SK-N-MC (cell line): ENCODE data around the gene CLDN20.
"Not testable (repeated sequence)": the region's sequence is repeated elsewhere in the genome, so short reads cannot be mapped to it uniquely, and the experiment has no call there.

Source experiments
- DNase-seq: peaks from one replicate; pipeline ENCODE4 v3.0.0-alpha.2; 2011; ENCODE audit warnings: low read depth, low spot score
- H3K27ac ChIP-seq: fragments of 200-600 bp; sonication (generic); 2 replicates; pipeline ENCODE4 v1.5.1; 2016; ENCODE audit warnings: mixed run types
- H3K36me3 ChIP-seq: fragments of 200-600 bp; sonication (generic); 2 replicates; pipeline ENCODE4 v1.6.1; 2017; ENCODE audit warnings: antibody characterized with exemption, low read length, mixed read lengths; ENCODE audit not compliant: insufficient read depth
- H3K4me3 ChIP-seq: fragments of 200-600 bp; sonication (generic); 2 replicates; pipeline ENCODE4 v1.5.1; 2016
- H3K9ac ChIP-seq: fragments of 200-600 bp; sonication (generic); 2 replicates; pipeline ENCODE4 v1.8.0; 2017; ENCODE audit warnings: mixed run types, mixed read lengths; ENCODE audit not compliant: insufficient read length
- H3K9me3 ChIP-seq: fragments of 200-600 bp; sonication (generic); 2 replicates; pipeline ENCODE4 v1.6.1; 2017; ENCODE audit warnings: low read depth, mild to moderate bottlenecking, antibody characterized with exemption, low read length, moderate library complexity, mixed read lengths
- EZH2 ChIP-seq: fragments of 200-600 bp; sonication (generic); IDR thresholded peaks from one replicate; pipeline ENCODE4 v1.6.1; 2017; ENCODE audit warnings: antibody characterized with exemption
- FOXP2 ChIP-seq: optimal IDR thresholded peaks from 2 replicates; pipeline ENCODE3; 2011; ENCODE audit warnings: mild to moderate bottlenecking, moderate library complexity; ENCODE audit not compliant: insufficient read depth; ENCODE audit errors: extremely low read length, control extremely low read depth
- POLR2AphosphoS5 ChIP-seq: IDR thresholded peaks from 2 replicates; pipeline ENCODE4 v1.6.1; 2012; ENCODE audit warnings: mild to moderate bottlenecking, low read depth, low read length, borderline replicate concordance

CLDN20 gene

GRCh38 chr6:155306958-155307357 lies 43.1 kb downstream of the CLDN20 start:
- DNase-seq, result no peak
- no peak overlapping the region for H3K4me3 ChIP-seq
- TF ChIP-seq POLR2AphosphoS5 (no peak), EZH2 (no peak)
- H3K27ac ChIP-seq, result no peak overlapping the region
- peaks cover 75% of the 10 kb centered on the region for H3K36me3 ChIP-seq
- H3K9ac ChIP-seq, result no peak overlapping the region
- H3K9me3 ChIP-seq, result no peaks in the 10 kb centered on the region

DNA sequence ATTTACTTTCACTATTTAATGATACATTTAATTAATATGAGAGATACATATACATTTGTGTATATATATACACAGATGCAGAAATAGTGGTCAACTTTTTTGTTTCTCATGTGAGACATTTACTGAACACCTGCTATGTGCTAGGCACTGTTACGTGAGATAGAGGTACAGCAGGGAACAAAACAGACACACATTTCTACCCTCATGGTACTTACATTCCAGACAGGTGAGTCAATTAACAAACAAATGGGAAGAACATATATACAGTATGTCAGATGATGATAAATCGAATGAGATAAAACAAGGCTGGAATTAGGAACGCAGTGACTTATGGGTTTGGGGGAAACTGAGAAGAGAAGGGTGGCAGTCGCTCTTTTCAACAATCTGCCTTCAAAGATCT lies 45.3 kb downstream of the CLDN20 start:
- no peak overlapping the region for H3K4me3 ChIP-seq
- no peak for DNase-seq
- H3K36me3 ChIP-seq, result peaks cover 67% of the 10 kb centered on the region
- H3K9me3 ChIP-seq, result no peaks in the 10 kb centered on the region
- no peak overlapping the region for H3K9ac ChIP-seq
- no peak overlapping the region for H3K27ac ChIP-seq
- TF ChIP-seq POLR2AphosphoS5 (no peak), FOXP2 (no peak), EZH2 (no peak)

GRCh38 chr6:155310596-155310995 lies 46.8 kb downstream of the CLDN20 start:
- Histone ChIP-seq H3K9ac (no peak overlapping the region), H3K36me3 (peaks cover 60% of the 10 kb centered on the region), H3K9me3 (no peaks in the 10 kb centered on the region), H3K27ac (no peak overlapping the region), H3K4me3 (no peak overlapping the region)
- no peak for TF ChIP-seq EZH2
- no peak for TF ChIP-seq FOXP2
- TF ChIP-seq POLR2AphosphoS5, result no peak
- DNase-seq, result no peak

GRCh38 chr6:155311086-155311485 lies 47.3 kb downstream of the CLDN20 start:
- peaks cover 55% of the 10 kb centered on the region for H3K36me3 ChIP-seq
- no peak for DNase-seq
- no peak overlapping the region for H3K27ac ChIP-seq
- no peak overlapping the region for H3K9ac ChIP-seq
- no peak for TF ChIP-seq POLR2AphosphoS5
- no peak for TF ChIP-seq EZH2
- TF ChIP-seq FOXP2, result no peak
- H3K9me3 ChIP-seq, result no peaks in the 10 kb centered on the region
- H3K4me3 ChIP-seq, result no peak overlapping the region

GRCh38 chr6:155311583-155311982 lies 47.8 kb downstream of the CLDN20 start:
- H3K9me3 ChIP-seq, result no peaks in the 10 kb centered on the region
- H3K36me3 ChIP-seq, result peaks cover 50% of the 10 kb centered on the region
- DNase-seq, result no peak
- no peak overlapping the region for H3K9ac ChIP-seq
- H3K27ac ChIP-seq, result no peak overlapping the region
- TF ChIP-seq EZH2, result no peak
- no peak for TF ChIP-seq FOXP2
- TF ChIP-seq POLR2AphosphoS5, result no peak
- H3K4me3 ChIP-seq, result no peak overlapping the region

- peak overlapping the region; percentile 86 for H3K4me3 ChIP-seq
- H3K27ac ChIP-seq, H3K9ac ChIP-seq, H3K9me3 ChIP-seq, DNase-seq: not testable (repeated sequence)
- H3K36me3 ChIP-seq, result peaks cover 39% of the 10 kb centered on the region
These were observed 49.1 kb downstream of the CLDN20 start for GRCh38 chr6:155312950-155313349.

- Histone ChIP-seq H3K27ac (no peak overlapping the region), H3K4me3 (peak overlapping the region; percentile 86), H3K9me3 (no peaks in the 10 kb centered on the region; the same call in 1 of the 2 replicates), H3K36me3 (peaks cover 32% of the 10 kb centered on the region), H3K9ac (peak overlapping the region; percentile 82)
- DNase-seq, result no peak
- TF ChIP-seq POLR2AphosphoS5 (no peak), FOXP2 (no peak), EZH2 (no peak)
These were observed 49.8 kb downstream of the CLDN20 start for GRCh38 chr6:155313602-155314091.

DNA sequence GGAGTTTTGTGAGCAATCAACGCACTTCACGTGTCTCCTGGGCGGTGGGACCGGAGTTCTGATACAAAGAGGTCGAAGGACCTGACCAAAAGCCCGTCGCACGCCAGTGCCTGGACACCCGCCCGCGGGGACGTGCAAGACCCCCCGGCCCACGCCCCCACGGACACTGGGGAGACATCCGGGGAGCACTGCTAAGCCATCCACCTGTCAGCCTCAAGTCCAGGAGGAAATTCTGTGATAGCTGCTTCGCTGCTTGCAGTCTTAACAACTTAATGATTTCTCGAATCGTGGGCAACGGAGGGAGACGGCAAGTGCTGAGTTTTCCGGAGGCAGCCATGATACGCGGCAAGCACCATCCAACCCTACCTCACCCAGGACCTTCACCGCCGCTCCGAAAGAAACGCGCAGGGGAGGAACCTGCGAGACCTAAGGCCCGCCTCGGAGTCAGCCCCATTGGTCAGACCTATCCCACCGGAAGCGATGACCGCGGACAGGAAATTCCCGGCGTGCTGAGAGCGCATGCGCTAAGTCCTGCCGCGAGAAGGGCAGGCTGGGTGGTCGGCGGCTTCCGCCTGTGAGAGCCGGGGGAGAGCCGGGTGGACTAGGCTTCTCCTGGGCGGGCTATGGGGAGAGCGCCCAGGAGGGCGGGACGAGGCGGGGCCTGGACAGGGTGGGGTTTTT lies 50.4 kb downstream of the CLDN20 start, which contains the start of gene TFB1M:
Gene TFB1M (minus strand): TSS at position 393 of the 681 bp plus-strand sequence. CDS start 56 bp downstream, at position 337.
- H3K4me3 ChIP-seq, result peak within 1 kb of the TSS; percentile 86
- peaks cover 27% of the 10 kb centered on the region for H3K36me3 ChIP-seq
- peaks cover 3% of the 10 kb centered on the region; the same call in 1 of the 2 replicates for H3K9me3 ChIP-seq
- peak within 1 kb of the TSS; percentile 82 for H3K9ac ChIP-seq
- no peak for TF ChIP-seq EZH2
- peak; percentile 37 for TF ChIP-seq FOXP2
- peak; percentile 91 for TF ChIP-seq POLR2AphosphoS5
- DNase-seq, result peak; percentile 92
- H3K27ac ChIP-seq, result peak within 1 kb of the TSS; percentile 88

DNA sequence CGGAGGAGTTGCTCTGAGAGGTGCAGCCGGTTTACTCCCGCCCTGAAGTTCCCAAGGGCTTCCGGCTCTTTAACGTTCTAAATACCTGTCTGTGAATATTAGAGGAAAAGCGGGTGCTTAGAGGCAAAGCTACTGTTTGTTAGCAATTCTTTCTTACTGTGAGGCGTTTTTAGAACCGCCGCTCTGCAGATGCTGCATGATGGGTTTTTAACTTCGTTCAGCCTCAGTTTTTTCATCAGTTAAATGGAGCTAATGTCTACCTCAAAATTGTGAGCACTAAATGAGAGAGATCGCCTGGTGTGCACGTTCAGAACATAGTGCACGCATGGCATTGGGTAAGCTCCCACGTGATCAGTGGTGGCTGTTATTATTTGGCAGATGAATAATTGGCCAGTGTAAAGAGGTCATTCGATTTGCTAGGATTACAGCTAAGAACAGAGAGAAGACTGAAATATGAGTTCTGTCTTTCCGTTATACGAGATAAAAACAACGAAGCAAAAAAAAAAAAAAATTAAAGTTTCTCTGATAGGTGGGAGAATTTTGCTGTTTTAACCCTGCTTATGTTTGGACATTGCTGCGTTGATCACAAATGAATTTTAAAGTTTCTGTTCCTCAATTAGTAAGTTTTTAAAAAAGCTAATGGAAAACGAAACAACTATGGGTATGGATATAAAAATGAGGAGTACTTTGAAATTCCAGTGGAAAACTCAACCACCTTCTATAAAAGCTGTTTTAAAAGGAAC lies 51.1 kb downstream of the CLDN20 start:
- TF ChIP-seq FOXP2 (no peak), POLR2AphosphoS5 (peak; percentile 15; the same call in 1 of the 2 replicates)
- peaks cover 21% of the 10 kb centered on the region for H3K36me3 ChIP-seq
- peak overlapping the region; percentile 86 for H3K4me3 ChIP-seq
- H3K9ac ChIP-seq, result peak overlapping the region; percentile 68
- H3K27ac ChIP-seq, result peak overlapping the region; percentile 88
- peaks cover 9% of the 10 kb centered on the region; the same call in 1 of the 2 replicates for H3K9me3 ChIP-seq
- DNase-seq, result no peak
